NCI-H748 (cell line): Measurements from ENCODE around the gene AGPAT3.
"Not testable (repeated sequence)": the region's sequence is repeated elsewhere in the genome, so short reads cannot be mapped to it uniquely, and the experiment has no call there.

Experiments
- DNase-seq: peaks from one replicate; lab custom pipeline; 2025; ENCODE audit not compliant: unreplicated experiment; lab: John Stamatoyannopoulos, UW

AGPAT3 gene, protein sequence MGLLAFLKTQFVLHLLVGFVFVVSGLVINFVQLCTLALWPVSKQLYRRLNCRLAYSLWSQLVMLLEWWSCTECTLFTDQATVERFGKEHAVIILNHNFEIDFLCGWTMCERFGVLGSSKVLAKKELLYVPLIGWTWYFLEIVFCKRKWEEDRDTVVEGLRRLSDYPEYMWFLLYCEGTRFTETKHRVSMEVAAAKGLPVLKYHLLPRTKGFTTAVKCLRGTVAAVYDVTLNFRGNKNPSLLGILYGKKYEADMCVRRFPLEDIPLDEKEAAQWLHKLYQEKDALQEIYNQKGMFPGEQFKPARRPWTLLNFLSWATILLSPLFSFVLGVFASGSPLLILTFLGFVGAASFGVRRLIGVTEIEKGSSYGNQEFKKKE

DNA sequence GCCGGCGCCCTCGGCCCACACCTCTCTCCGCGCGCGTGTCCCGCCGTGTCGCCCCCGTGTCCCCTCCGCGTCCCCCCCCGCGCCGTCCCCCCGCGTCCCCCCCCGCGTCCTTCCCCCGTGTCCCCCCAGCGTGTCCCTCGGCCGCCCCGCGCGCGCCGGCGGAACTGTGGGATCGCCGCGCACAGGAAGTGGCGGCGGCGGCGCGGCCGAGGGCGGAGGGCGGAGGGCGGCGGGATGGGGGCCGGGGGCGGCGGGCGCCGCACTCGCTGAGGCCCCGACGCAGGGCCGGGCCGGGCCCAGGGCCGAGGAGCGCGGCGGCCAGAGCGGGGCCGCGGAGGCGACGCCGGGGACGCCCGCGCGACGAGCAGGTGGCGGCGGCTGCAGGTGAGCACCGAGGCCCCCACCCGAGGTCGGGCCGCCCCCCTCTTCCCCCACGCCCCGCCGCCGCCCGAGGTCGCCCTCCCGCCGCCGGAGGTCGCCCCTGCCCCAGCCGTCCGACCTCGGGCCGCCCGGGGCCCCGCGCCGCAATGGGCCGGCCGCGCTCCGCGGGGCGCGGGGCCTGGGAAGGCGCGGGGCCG, at the start of gene AGPAT3:
AGPAT3 (plus strand) TSS at position 262 of the 578 bp plus-strand sequence. CDS start 94,459 bp downstream, outside the sequence.
- DNase-seq, result peak; percentile 40

DNA sequence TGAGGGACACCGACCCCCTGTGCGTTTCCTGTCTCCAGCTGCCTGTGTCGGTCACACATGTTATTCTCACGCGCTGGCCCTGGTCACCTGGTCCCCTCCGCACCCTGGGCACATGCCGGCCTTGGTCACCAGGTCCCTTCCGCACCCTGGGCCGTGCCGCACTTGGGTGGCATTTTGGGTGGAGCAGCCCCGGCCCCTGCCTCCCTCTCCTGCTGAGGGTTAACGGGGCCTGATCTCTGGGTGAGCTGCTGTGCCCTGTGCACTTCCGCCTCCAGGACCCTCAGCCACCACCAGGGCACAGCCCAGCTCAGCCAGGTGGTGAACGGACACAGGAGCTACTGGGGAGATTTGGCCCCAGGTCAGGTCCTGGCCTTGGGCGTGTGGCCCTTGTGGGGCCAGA, 49.0 kb upstream of the AGPAT3 start:
- DNase-seq, result no peak

DNA sequence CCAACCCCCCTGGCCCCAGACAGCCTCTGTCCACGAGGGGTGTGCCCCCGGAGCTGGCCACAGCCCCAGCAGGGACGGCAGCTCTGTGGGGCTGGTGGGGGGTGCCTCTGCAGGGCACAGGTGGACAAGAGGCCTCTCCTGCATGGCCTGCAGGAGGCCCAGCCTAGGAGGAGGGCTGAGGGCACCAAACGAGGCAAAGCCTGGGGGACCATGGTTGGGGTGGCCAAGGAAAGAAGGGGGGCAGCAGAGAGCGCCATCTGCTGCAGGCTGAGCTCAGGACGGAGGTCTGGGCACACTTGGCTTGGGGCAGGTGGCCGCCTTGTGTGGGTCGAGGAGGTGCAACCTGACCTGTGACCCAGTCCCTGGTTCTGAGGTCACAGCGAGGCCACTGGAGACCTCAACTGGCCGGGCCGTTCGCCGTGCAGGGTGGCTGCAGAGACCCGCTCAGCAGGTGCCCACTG, 48.4 kb upstream of the AGPAT3 start:
- DNase-seq, result no peak

DNA sequence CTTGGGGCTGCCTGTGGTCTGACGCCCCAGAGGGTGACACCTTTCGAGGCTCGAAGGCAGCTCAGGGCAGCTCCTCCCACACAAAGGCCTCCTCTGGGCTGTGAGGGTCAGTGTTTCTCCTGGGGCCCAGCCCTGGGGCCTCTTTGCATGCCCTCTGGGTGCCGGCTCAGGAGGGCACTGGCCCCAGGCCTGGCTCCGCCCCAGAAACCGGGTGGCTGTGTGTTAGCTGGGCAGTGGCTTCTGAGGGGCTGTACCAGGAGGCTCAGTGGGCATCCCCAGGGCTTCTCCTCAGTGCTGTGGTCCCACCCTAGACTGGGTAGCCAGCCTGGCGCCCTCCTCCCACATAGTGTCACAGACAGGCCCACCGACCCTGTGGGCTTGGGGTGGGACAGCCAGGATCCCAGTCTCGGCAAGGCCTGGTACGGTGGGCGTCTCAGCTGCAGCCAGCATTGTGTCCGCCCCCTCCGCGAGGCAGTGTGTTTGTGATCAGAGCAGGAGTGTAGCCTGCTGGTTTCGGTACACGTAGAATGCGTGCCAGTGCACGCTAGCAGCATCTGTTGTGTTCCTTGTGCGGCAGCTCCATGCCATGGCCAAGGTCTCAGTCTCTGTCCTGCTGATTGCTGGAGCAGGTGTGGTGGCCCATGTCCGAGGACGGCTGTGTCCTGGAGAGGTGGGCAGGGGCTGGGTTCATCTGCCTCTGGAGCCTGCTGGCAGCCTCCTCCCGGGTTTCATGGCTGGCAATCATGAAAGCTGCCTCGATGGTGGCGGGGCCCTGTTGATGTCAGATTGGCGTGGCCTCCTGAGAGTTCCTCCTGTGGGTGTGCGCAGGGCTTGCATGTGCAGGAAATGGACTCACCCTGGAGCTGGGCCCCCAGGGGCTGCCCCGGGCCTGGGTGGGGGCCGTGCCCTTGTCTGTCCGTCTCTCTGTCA, 47.6 kb upstream of the AGPAT3 start:
- DNase-seq, result no peak

DNA sequence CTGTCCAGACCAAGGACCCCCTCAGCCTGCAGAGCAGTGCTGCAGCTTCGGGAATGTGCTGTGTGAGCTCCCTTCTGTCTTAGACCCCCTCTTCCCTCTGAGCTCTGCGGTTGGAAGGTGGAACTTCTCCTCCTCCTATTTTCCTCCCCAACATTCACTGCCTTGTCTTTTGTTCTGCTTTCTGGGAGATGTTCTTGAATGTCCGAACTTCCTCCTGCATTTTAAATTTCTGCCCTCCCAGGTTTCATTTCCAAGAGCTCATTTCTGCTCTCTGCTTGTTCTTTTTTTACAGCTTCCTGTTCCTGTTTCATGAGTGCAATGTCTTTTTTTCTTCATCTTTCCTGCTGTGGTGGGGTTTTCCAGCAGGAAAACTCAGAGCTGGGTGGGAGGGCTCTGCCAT, 46.3 kb upstream of the AGPAT3 start:
- DNase-seq, result no peak

DNA sequence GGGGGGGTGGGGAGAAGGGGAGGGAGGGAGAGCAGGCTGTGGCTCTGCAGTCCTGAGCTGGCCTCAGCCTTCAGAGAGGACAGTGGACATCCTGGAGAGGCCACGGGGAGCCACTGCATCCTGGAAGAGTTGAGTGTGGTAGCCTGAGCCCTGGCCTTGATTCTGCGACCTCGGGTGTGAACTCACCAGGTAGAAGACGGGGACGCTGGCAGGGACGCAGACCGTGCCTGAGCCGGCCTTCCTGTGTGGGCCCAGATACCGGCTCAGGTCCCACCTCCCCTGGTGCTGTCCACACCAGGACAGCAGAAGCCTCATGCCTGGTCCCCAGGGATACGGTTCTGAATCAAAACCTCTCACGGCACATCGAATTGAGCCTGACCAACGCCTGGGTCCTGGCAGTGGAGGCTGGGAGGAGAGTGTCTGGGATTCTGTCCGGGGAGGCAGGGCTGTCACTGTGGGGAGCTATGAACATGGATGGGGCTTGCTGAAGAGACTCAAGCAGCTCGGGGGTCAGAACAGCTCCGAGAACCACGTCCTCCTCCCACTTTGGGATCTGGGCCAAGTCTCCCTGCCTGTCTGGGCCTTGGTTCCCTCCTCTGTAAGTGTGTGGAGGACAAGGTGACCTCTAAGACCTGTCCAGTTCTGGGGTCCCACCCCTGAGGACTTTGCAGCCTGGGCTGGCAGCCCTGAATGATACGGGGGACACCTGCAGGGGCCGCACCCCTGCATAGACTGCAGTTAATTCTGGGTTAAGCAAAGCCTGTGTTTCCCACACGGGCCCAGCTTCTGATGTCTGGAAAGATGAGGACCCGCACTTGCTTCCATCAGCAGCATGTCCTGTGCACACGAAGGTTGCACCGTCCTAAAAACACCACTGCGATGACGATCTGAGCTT, 45.3 kb upstream of the AGPAT3 start:
- no peak for DNase-seq

DNA sequence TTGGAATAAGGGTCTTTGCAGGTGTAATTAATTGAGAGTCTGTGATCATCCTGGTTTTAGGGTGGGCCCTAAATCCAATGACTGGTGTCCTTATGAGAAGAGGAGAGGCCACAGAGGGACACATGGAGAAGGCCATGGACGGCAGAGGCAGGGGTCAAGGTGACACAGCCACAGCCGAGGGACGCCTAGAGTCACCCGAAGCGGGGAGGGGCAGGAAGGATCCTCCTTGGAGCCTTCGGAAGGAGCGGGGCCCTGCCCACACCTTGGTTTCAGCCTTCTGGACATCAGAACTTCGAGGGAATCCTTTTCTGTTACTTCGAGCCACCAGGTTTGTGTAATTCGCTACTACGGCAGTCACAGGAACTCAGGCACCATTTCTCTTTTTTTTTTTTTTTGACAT, 44.6 kb upstream of the AGPAT3 start:
- DNase-seq, result no peak

DNA sequence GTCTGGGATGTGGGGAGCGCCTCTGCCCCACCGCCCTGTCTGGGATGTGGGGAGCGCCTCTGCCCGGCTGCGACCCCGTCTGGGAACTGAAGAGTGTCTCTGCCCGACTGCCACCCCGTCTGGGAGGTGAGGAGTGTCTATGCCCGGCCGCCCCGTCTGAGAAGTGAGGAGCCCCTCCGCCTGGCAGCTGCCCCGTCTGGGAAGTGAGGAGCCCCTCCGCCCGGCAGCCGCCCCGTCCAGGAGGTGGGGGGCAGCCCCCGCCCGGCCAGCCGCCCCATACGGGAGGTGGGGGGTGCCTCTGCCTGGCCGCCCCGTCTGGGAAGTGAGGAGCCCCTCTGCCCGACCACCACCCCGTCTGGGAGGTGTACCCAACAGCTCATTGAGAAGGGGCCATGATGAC, 42.9 kb upstream of the AGPAT3 start:
- DNase-seq, result not testable (repeated sequence)

DNA sequence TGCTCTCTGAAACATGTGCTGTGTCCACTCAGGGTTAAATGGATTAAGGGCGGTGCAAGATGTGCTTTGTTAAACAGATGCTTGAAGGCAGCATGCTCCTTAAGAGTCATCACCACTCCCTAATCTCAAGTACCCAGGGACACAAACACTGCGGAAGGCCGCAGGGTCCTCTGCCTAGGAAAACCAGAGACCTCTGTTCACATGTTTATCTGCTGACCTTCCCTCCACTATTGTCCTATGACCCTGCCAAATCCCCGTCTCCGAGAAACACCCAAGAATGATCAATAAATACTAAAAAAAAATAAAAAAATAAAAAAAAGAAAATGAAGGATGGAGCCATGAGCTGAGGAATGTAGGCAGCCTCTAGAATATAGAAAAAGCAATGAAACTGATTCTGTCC, 42.3 kb upstream of the AGPAT3 start:
- DNase-seq, result not testable (repeated sequence)

DNA sequence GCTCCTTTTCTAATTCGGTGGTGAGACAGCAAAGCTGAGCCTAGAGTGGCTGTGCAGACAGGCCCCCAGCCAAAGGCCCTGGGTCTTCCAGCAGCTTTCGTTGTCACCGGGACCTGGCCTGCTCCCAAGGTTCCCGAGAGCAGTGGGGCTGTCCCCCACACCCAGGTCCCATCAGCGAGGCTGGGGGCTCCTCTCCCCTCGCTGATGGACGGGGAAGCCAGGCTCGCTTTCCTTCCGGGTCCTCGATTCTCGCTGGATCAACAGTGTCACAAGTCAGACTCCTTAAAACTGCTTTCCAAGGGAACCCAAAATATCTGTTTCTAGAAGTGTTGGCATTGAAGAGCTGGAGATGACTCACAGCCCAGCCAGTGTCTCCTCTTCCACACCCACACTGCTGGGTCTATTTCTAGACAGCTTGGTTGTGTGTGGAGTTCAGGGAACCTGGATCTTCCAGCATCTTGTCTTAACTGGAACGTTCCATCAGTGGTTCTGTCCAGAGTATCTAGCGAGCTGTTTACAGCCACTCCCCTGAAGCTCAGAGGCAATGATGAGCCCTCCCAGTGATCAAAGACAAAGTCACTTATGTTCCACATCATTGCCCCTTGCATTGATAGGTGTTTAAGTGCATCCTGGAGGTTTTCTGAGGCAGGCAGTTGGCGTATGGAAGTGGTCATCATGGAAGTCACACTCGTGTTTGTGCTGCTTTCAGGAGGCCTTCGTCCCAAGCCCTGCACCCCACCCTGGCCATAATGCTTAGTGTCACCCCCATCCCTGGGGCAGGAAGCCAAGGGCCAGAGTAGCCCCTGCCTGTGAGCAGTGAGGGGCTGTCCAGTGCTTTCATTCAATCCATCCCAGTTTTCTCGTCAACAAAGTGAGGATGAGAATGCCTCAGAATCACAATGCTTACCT, 40.4 kb upstream of the AGPAT3 start:
- no peak for DNase-seq

DNA sequence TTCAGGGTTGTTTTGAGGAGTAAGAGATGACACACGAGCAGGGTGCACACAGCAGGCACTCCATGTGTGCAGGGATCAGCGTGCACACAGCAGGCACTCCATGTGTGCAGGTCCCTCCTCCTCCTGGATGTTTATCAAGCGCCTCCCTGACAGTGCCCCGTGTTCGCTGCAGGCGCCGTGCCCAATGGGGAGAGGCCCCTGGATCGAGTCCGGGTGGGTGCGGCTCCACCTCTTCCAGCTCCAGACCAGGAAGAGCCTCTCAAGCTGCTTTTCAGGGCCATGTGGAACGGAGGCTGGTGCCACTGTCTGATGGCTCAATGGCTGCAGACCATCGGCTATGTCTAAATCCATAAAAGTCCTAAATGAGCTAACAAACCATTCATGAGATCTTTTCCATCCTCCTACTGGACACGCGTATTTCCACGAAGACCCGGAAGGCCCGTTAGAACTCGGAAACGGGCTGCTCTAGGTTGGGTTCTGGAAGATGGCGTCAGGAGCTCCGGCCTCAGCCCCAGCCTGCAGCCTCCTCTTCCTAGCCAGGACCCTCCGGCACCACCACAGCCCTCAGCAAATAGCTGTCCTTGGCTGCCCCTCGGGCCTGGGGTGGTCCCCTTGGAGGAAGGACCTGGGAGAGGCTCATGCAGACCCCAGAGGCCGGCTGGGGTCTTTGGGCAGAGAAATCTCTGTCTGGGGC, 39.6 kb upstream of the AGPAT3 start:
- DNase-seq, result no peak

DNA sequence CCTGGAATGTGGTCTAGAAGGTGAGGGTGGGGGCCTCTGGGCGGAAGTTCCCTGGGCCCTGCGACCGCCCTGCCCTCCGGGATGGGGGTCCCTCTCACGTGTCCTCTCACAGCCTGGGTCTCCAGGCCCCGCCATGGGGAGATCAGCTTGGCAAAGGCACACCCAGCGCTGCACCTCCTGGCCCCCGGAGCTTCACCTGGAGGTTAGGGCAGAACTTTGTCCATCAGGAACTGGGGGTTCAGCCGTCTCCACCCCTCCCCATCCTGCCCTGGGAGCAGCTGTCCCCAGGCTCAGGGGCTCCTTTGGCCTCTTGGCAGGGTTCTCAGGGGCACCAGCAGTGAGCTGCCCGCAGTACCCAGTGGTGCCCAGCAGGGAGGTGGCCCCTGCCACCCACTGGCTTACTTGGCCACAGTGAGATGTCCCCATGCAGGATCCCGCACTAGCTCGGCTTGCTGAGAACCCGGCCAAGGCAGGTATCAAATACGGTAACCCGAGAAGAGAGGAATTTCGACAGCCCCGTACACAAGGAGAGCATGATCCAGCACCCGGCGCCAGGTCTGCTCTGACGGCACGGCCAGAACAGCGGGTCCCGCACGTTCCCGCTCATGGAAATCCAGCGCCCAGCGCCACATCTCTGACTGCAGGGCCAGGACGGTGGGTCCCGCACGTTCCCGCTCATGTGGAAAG, 38.9 kb upstream of the AGPAT3 start:
- DNase-seq, result peak; percentile 51

DNA sequence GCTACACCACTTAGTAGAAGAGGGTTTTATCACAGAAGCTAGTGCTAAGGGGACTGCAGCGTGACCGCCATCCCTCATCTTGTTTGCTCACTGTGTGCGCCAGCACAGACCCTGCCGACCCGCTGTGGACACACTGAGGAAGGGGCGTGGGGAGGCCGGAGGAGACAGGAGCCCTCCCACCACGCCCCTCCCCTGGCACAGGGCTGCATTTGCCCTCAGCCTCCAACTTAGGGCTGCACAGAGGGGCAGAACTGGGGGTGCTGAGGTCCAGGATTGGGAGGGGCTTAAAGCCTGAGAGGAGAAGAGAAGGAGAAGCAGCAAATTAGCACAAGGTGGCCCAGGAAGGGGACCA, 38.4 kb upstream of the AGPAT3 start:
- DNase-seq, result peak; percentile 47

DNA sequence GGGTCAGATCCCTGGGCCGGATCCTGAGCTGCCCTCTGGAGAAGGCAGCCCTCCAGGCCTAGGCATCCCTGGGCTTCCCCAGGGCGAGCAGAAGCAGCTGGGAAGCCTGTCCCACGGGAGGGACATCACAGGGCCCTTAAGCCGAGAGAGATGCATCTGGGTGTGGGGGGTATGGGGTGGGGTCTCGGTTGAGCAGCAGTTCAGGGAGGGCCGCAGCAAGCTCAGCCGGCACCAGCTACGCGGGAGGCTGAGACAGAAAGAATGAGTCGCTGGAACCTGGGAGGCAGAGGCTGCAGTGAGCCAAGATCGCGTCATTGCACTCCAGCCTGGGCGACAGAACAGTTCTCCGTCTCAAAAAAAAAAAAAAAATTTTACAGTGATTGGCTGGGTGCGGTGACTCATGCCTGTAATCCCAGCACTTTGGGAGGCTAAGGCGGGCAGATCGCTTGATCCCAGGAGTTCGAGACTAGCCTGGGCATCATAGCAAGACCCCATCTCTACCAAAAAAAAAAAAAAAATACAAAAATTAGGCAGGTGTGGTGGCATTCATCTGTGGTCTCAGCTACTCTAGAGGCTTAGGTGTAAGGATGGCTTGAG, 37.9 kb upstream of the AGPAT3 start:
- no peak for DNase-seq

DNA sequence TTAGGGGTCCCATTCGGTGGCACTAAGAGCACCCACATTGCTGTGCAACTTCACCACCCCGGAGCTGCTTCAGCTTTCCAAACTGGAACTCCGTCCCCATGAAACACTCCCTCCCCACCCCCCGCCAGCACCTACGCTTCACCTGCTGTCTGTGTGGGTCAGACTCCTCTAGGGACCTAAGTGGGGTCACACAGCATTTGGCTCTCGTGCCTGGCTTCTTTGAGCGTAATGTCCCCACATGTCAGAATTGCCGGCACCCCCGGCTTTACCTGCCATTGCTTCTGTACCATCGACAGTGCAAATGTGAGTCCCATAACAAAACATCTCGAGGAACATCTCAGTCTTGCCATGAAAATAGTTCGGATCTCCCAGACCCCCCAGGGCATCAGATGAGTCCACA, 35.9 kb upstream of the AGPAT3 start:
- no peak for DNase-seq

DNA sequence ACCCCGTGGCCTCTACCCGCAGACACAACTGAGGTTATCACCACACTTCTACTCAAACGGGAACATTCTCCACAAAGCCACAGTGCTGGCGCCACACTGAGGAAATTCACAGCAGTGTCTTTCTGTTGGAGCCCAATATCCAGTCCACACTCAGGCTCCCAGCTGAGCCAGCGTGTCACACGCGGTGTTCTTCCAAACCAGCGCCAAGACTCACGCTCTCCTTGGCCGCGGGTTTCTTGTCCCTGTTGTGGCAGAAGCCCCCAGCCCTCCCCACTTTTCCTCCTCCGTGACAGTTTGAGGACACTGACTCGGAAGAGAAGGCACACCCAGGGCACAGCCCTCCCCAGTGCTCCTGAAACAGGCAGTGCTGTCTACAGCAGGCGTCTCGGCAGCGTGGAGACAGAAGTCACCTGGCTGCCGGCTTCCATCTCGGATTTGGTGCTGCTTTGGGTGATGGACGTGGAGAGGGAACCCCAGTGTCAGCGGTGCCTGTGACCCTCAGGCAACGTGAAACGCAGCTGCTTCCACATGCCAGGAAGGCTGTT, 35.4 kb upstream of the AGPAT3 start:
- DNase-seq, result peak; percentile 16

DNA sequence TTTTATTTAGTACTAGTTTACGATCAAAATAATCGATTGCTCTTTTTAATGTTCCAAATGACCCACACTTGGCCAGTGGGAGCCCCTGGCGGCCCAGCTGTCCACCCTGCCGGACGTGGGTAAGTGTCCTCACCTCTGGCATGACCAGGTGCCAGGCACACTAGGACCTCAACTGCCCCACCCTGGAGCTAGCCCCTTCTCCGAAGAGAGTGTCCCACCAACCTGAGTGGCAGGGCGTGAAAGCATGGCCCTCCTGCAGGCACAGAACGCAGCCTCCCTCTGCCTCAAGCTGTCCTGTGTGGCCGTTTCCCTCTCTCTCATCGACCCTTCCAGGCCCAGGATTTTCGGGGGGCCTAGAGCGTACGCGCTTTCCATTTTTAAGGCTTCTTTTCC, 32.9 kb upstream of the AGPAT3 start:
- no peak for DNase-seq

DNA sequence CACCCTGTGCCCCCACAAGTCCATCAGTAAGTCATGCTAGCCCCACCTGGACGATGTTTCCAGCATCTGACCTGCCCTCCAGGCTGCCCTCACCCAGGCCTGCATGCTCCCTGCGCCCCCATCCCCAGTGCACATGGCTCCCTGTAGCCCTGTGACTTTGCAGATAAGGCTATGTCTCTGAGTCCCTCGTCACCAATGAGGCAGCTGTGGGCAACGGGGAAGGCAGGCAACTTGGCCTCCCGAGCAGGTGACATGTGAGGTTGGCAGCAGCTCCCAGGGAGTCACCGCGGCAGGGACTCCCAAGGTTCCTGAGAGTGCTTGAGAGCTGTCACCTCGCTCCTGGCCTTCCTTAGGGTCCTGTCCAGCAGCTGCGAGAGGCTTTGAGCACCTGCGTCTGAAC, 32.4 kb upstream of the AGPAT3 start:
- DNase-seq, result no peak
